ENCODE data around the gene PIK3CD.

DNA sequence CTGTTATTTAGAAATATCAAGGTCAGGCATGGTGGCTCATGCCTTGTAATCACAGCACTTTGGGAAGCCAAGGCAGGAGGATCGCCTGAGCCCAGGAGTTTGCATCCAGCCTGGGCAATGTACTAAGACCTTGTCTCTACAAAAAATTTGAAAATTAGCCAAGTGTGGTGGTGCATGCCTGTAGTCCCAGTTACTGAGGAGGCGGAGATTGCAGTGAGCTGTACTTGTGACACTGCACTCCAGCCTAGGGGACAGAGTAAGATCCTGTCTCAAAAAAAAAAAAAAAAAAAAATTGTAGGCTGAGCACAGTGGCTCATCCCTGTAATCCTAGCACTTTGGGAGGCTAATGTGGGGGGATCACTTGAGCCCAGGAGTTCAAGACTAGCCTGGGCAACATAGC, 45.3 kb downstream of the PIK3CD start:
- TF ChIP-seq, protein P1, sequence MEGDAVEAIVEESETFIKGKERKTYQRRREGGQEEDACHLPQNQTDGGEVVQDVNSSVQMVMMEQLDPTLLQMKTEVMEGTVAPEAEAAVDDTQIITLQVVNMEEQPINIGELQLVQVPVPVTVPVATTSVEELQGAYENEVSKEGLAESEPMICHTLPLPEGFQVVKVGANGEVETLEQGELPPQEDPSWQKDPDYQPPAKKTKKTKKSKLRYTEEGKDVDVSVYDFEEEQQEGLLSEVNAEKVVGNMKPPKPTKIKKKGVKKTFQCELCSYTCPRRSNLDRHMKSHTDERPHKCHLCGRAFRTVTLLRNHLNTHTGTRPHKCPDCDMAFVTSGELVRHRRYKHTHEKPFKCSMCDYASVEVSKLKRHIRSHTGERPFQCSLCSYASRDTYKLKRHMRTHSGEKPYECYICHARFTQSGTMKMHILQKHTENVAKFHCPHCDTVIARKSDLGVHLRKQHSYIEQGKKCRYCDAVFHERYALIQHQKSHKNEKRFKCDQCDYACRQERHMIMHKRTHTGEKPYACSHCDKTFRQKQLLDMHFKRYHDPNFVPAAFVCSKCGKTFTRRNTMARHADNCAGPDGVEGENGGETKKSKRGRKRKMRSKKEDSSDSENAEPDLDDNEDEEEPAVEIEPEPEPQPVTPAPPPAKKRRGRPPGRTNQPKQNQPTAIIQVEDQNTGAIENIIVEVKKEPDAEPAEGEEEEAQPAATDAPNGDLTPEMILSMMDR (conservative IDR thresholded peaks at IDR 0.05; ENCODE audit: low read length) = no peak
- TF ChIP-seq EZH2phosphoT487 (IDR thresholded peaks at IDR 0.05; ENCODE audit: borderline replicate concordance, low read depth, low read length) = no peak
